Thoracic aorta (tissue), 2 donors: ENCODE measurements around the gene SLC46A2. TPM values are rescaled to one million over a fixed set of nuclear protein-coding genes. Genes with fewer than 3 reads are reported as not detected.

Source experiments
- ATAC-seq: fragments of 150-250 bp; one replicate; pipeline ENCODE4 v1.8.0; 2017; ENCODE audit warnings: low read depth; ENCODE audit not compliant: insufficient number of reproducible peaks, low FRiP score
- DNase-seq: peaks from one replicate; pipeline ENCODE4 v3.0.0-alpha.2; 2020; ENCODE audit warnings: low spot score
- H3K27ac ChIP-seq, 2 donors: fragments of 200-600 bp; sonication (generic); 1 replicate in 1 of 2; 2 replicates in 1 of 2; pipeline ENCODE4 v1.5.1; 2016; ENCODE audit warnings: mild to moderate bottlenecking in 2 of 2, moderate library complexity in 2 of 2
- H3K27me3 ChIP-seq: fragments of 200-600 bp; sonication (generic); replicated peaks from 2 replicates; pipeline ENCODE4 v1.6.0; 2016; ENCODE audit warnings: mild to moderate bottlenecking; ENCODE audit not compliant: insufficient read depth
- H3K36me3 ChIP-seq: fragments of 200-600 bp; sonication (generic); one replicate; pipeline ENCODE4 v1.5.1; 2016
- H3K4me1 ChIP-seq, 2 donors: fragments of 200-600 bp; sonication (generic); 1 replicate in 1 of 2; 2 replicates in 1 of 2; pipeline versions ENCODE4 v1.5.1 to v1.6.0; 2016; ENCODE audit warnings: low read depth in 2 of 2, mild to moderate bottlenecking in 1 of 2; ENCODE audit not compliant: control insufficient read depth in 1 of 2
- H3K4me3 ChIP-seq: fragments of 200-600 bp; sonication (generic); 2 replicates; pipeline ENCODE4 v1.5.1; 2016; ENCODE audit warnings: mild to moderate bottlenecking
- H3K9me3 ChIP-seq: fragments of 200-600 bp; sonication (generic); 2 replicates; pipeline ENCODE4 v1.5.1; 2016
- CTCF ChIP-seq: fragments of 200-600 bp; sonication (generic); IDR thresholded peaks from one replicate; pipeline ENCODE4 v1.5.1; 2019; ENCODE audit warnings: antibody characterized with exemption
- total RNA-seq, 2 donors: library from RNA; depleted of rRNA; stranded (reverse); fragments of >200 nt; gene quantifications; one replicate each; pipeline versions ENCODE4 v1.1.0 to v1.2.3, GENCODE V29; 2016

The SLC46A2 gene
- total RNA-seq = 1 to 10 TPM; 2.0 to 2.7 TPM

GRCh38 chr9:112890106-112891081 is at the start of gene SLC46A2:
Gene SLC46A2, minus strand, starts transcription at chr9:112890876. Its CDS starts 195 bp downstream, at chr9:112890681.
- Histone ChIP-seq H3K27ac (no peak within 1 kb of the TSS), H3K9me3 (no peaks in the 10 kb centered on the region), H3K4me1 (peaks cover 0 to 10% of the 10 kb centered on the region in 2 donors), H3K4me3 (peak within 1 kb of the TSS; percentile 59), H3K36me3 (no peaks in the 10 kb centered on the region), H3K27me3 (no peaks in the 10 kb centered on the region)
- ATAC-seq (no peak), DNase-seq (no peak)
- no peak for TF ChIP-seq CTCF

GRCh38 chr9:112939418-112939817 is 48.7 kb upstream of the SLC46A2 start:
- no peaks in the 10 kb centered on the region for H3K36me3 ChIP-seq
- H3K9me3 ChIP-seq = no peaks in the 10 kb centered on the region
- no peak for DNase-seq
- no peaks in the 10 kb centered on the region for H3K27me3 ChIP-seq
- no peaks in the 10 kb centered on the region for H3K4me1 ChIP-seq
- no peak overlapping the region for H3K4me3 ChIP-seq
- TF ChIP-seq CTCF = no peak
- no peak for ATAC-seq
- H3K27ac ChIP-seq = no peak overlapping the region

- Histone ChIP-seq H3K4me3 (no peak overlapping the region), H3K27ac (no peak overlapping the region), H3K36me3 (no peaks in the 10 kb centered on the region), H3K9me3 (no peaks in the 10 kb centered on the region), H3K4me1 (no peaks in the 10 kb centered on the region), H3K27me3 (no peaks in the 10 kb centered on the region)
- TF ChIP-seq CTCF = no peak
- no peak for ATAC-seq
- no peak for DNase-seq
These were observed 43.0 kb upstream of the SLC46A2 start for GRCh38 chr9:112933696-112934095.

- ATAC-seq = no peak
- Histone ChIP-seq H3K27me3 (no peaks in the 10 kb centered on the region), H3K4me1 (no peaks in the 10 kb centered on the region), H3K9me3 (no peaks in the 10 kb centered on the region), H3K27ac (no peak overlapping the region), H3K4me3 (no peak overlapping the region), H3K36me3 (no peaks in the 10 kb centered on the region)
- peak; percentile 34 for TF ChIP-seq CTCF
- no peak for DNase-seq
These were observed 34.5 kb upstream of the SLC46A2 start for GRCh38 chr9:112925058-112925641.

GRCh38 chr9:112921549-112921948 is 30.9 kb upstream of the SLC46A2 start:
- Histone ChIP-seq H3K36me3 (no peaks in the 10 kb centered on the region), H3K4me3 (no peak overlapping the region), H3K27ac (no peak overlapping the region), H3K4me1 (no peaks in the 10 kb centered on the region), H3K9me3 (no peaks in the 10 kb centered on the region), H3K27me3 (no peaks in the 10 kb centered on the region)
- ATAC-seq = no peak
- no peak for DNase-seq
- TF ChIP-seq CTCF = no peak
